Measurements from ENCODE around the gene PRICKLE4. TPM values are rescaled to one million over a fixed set of nuclear protein-coding genes. Genes with fewer than 3 reads are reported as not detected.
A peak's percentile ranks its signal among the peaks of the same experiment; 100 is the strongest.

Gene PRICKLE4
- total RNA-seq, 1 donor from 2014 or later, result 2.8 TPM

DNA sequence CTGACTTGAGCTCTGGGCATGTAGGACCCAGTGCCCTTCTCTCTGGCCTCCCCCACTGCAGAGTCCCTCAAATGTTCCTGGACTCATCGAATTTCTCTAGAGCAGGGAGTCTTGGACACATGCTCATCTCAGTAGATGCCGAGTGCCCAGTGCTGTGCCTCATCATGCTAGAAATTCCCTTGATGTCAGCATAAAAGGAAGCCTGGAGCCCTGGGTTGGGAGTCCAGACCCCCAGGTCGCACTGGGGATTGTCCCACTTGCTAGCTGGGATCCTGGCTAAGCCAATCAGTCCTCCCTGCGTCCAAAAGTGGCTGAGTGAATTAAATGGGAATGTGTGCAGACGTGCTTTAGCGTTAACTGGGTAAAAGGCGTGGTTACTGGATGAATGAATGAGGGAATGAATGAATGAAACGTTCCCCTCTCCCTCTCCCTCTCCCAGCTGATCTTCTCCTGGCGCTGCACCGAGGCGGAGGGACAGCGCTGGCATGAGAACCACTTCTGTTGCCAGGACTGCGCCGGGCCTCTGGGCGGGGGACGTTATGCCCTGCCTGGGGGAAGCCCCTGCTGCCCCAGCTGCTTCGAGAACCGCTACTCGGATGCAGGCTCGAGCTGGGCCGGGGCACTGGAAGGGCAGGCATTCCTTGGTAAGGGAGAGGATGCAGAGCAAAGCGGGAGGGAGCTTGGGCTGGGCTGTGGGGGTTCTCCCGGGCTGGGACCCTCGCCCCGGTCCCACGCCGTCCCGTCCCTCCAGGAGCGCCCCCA, 5.3 kb downstream of the PRICKLE4 start:
- TF ChIP-seq, protein P1, sequence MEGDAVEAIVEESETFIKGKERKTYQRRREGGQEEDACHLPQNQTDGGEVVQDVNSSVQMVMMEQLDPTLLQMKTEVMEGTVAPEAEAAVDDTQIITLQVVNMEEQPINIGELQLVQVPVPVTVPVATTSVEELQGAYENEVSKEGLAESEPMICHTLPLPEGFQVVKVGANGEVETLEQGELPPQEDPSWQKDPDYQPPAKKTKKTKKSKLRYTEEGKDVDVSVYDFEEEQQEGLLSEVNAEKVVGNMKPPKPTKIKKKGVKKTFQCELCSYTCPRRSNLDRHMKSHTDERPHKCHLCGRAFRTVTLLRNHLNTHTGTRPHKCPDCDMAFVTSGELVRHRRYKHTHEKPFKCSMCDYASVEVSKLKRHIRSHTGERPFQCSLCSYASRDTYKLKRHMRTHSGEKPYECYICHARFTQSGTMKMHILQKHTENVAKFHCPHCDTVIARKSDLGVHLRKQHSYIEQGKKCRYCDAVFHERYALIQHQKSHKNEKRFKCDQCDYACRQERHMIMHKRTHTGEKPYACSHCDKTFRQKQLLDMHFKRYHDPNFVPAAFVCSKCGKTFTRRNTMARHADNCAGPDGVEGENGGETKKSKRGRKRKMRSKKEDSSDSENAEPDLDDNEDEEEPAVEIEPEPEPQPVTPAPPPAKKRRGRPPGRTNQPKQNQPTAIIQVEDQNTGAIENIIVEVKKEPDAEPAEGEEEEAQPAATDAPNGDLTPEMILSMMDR (conservative IDR thresholded peaks at IDR 0.05), result no peak
- peaks cover 5% of the 10 kb centered on the region for H3K36me3 Mint-ChIP-seq
- H3K27ac Mint-ChIP-seq, result peak overlapping the region; percentile 31
- H3K4me3 Mint-ChIP-seq, result peak overlapping the region; percentile 96
- no peak for DNase-seq (ENCODE audit: extremely low spot score, unreplicated experiment)
- H3K27me3 Mint-ChIP-seq, result peaks cover 10% of the 10 kb centered on the region
- H3K4me1 Mint-ChIP-seq (ENCODE audit: unreplicated experiment), result peaks cover 25% of the 10 kb centered on the region
- H3K9me3 Mint-ChIP-seq, result no peaks in the 10 kb centered on the region

DNA sequence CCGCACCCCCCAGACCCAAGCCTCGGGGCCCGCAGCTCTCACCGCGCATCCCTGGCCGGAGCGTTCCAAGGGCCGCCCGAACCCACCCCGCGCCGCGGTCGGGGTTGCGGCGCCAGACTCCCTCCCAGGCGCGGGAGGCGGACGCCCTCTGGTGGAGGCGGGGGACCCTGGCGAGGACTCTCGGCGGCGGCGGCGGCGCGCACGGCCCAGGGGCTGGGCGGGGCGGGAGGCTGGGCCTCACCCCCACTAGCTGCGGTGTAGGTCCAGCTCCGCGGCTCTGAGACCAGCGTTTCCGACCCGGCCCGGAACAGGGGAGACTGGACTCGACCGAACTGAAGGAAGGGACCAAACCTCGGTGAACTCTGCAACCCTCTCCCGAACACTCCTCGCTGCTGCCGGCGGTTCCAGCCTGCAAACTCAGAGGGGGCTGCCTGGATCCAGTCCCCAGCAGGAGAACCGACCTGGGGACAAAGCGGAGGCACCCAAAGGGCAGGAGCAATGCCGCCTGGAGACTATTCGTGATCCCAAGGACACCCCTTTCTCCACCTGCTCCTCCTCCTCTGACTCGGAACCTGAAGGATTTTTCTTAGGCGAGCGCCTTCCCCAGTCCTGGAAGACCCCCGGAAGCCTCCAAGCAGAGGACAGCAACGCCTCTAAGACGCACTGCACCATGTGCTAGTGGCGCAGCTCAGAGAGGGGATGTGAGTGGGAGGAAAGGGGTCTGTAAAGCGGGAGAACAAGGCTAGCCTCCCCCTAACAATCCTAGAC, 6.1 kb downstream of the PRICKLE4 start:
- peak; percentile 94 for DNase-seq (ENCODE audit: extremely low spot score, unreplicated experiment)
- Mint-ChIP-seq H3K9me3 (no peaks in the 10 kb centered on the region), H3K27ac (peak overlapping the region; percentile 98), H3K4me1 (ENCODE audit: unreplicated experiment) (peaks cover 17% of the 10 kb centered on the region), H3K27me3 (peaks cover 6% of the 10 kb centered on the region), H3K4me3 (peak overlapping the region; percentile 96), H3K36me3 (peaks cover 8% of the 10 kb centered on the region)
- TF ChIP-seq, protein P1 (conservative IDR thresholded peaks at IDR 0.05), result peak; percentile 81

DNA sequence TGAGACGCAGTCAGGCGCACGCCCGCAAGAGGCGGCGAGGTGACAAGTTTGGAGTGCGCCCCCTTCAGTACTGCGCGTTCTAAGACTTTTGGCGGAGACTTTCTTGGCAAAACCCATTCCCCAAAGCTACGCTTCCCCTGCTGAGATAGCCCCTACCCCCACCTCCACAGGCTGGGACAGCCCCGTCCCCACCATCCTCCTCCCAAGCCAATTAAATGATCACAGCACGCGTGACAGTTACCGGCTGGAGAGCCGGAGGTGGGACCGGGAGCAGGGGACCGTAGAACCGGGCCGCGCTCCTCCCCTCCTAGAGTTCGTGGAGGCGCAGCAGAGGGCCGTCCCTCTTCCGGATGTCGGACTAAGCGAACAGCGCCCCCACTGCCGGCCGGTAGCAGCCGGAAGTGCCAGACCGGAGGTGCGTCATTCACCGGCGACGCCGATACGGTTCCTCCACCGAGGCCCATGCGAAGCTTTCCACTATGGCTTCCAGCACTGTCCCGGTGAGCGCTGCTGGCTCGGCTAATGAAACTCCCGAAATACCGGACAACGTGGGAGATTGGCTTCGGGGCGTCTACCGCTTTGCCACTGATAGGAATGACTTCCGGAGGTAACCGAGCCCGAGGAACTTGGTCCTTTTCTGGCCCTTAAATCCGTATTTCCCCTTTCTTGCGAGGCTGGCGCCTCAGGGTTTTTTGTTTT, 6.8 kb downstream of the PRICKLE4 start, which contains the start of gene TOMM6:
TSS of gene TOMM6 (plus strand) at position 476 of the 699 bp plus-strand sequence. CDS start at position 480, 4 bp downstream.
- H3K27me3 Mint-ChIP-seq, result peaks cover 6% of the 10 kb centered on the region
- H3K9me3 Mint-ChIP-seq, result no peaks in the 10 kb centered on the region
- H3K4me3 Mint-ChIP-seq, result peak within 1 kb of the TSS; percentile 96
- peaks cover 16% of the 10 kb centered on the region for H3K4me1 Mint-ChIP-seq (ENCODE audit: unreplicated experiment)
- TF ChIP-seq, protein P1 (conservative IDR thresholded peaks at IDR 0.05), result peak; percentile 98
- peak; percentile 97 for DNase-seq (ENCODE audit: extremely low spot score, unreplicated experiment)
- peak within 1 kb of the TSS; percentile 98 for H3K27ac Mint-ChIP-seq
- H3K36me3 Mint-ChIP-seq, result peaks cover 9% of the 10 kb centered on the region

DNA sequence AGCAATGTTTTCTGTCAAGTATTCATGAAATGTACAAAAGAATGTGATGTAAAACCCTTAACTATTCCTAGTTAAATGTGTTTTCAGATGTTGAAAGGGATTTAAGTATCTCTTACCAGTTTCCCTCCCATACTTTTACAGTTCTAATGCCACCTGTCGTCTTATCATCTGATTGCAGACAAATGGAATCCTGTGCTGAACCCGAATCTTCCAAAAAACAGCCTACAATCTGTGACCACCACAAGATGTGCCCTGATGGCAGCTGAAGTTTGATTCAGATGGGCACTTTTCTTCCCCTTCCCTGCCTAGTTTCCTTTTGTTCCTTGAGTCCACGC, 8.8 kb downstream of the PRICKLE4 start:
- TF ChIP-seq, protein P1 (conservative IDR thresholded peaks at IDR 0.05), result no peak
- H3K27me3 Mint-ChIP-seq, result peaks cover 2% of the 10 kb centered on the region
- peaks cover 9% of the 10 kb centered on the region for H3K36me3 Mint-ChIP-seq
- H3K27ac Mint-ChIP-seq, result peak overlapping the region; percentile 66
- peaks cover 13% of the 10 kb centered on the region for H3K4me1 Mint-ChIP-seq (ENCODE audit: unreplicated experiment)
- DNase-seq (ENCODE audit: extremely low spot score, unreplicated experiment), result no peak
- H3K4me3 Mint-ChIP-seq, result peak overlapping the region; percentile 96
- no peaks in the 10 kb centered on the region for H3K9me3 Mint-ChIP-seq

DNA sequence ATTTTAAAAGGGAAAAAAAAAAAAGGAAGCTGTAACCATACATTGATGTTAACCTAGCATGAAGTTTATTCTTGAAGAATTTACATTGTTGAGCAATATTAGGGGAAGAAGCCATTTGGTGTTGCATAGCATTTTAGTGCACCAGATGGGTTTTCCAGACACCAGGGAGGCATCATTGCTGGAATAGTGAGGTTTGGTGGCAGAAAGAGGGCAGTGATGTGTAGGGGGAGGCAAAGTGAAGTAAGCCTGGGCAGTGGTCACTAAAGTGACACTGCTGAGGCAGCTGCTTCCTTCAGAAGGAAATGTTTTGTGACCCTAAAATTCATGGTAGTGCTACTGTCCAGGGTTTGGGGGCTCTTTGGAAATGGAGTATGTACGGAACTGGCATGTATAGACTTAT, 9.5 kb downstream of the PRICKLE4 start:
- H3K9me3 Mint-ChIP-seq, result no peaks in the 10 kb centered on the region
- peak overlapping the region; percentile 36 for H3K27ac Mint-ChIP-seq
- peaks cover 6% of the 10 kb centered on the region for H3K4me1 Mint-ChIP-seq (ENCODE audit: unreplicated experiment)
- H3K27me3 Mint-ChIP-seq, result no peaks in the 10 kb centered on the region
- TF ChIP-seq, protein P1 (conservative IDR thresholded peaks at IDR 0.05), result no peak
- DNase-seq (ENCODE audit: extremely low spot score, unreplicated experiment), result no peak
- peak overlapping the region; percentile 44 for H3K4me3 Mint-ChIP-seq
- peaks cover 9% of the 10 kb centered on the region for H3K36me3 Mint-ChIP-seq

Measured in type B pancreatic cell (in vitro differentiated cells).